Endothelial cell (in vitro differentiated cells): Measurements from ENCODE around the gene RUFY3. TPM values are rescaled to one million over a fixed set of nuclear protein-coding genes. Genes with fewer than 3 reads are reported as not detected.

Experiments
- DNase-seq: peaks from one replicate; pipeline ENCODE4 v3.0.0; 2021; ENCODE audit warnings: low spot score
- H3K27ac Mint-ChIP-seq: one replicate; pipeline ENCODE4 v1.8.0; 2021; ENCODE audit warnings: mixed read lengths, inconsistent platforms; ENCODE audit not compliant: unreplicated experiment
- H3K27me3 Mint-ChIP-seq: one replicate; pipeline ENCODE4 v1.8.0; 2021; ENCODE audit warnings: mild to moderate bottlenecking, moderate library complexity, mixed read lengths, inconsistent platforms; ENCODE audit not compliant: unreplicated experiment
- H3K36me3 Mint-ChIP-seq: one replicate; pipeline ENCODE4 v1.8.0; 2021; ENCODE audit warnings: mild to moderate bottlenecking, low read depth, mixed read lengths, inconsistent platforms; ENCODE audit not compliant: unreplicated experiment
- H3K4me1 Mint-ChIP-seq: one replicate; pipeline ENCODE4 v1.8.0; 2021; ENCODE audit warnings: mild to moderate bottlenecking, mixed read lengths, inconsistent platforms; ENCODE audit not compliant: unreplicated experiment
- H3K4me3 Mint-ChIP-seq: one replicate; pipeline ENCODE4 v1.8.0; 2021; ENCODE audit warnings: mild to moderate bottlenecking, mixed read lengths, inconsistent platforms; ENCODE audit not compliant: unreplicated experiment
- H3K9me3 Mint-ChIP-seq: one replicate; pipeline ENCODE4 v1.8.0; 2021; ENCODE audit warnings: mixed read lengths, inconsistent platforms; ENCODE audit not compliant: unreplicated experiment
- total RNA-seq: library from RNA; stranded (reverse); fragmentation: NEBNext Ultra II Directional; extraction: Animal tissue kit (Norgen Biotek cat#: 25700); gene quantifications from one replicate; pipeline ENCODE4 v1.2.1, GENCODE V29; 2021; ENCODE audit not compliant: unreplicated experiment
- TF ChIP-seq, protein P1 (sequence below): fragments of 200-600 bp; sonication (generic); IDR thresholded peaks from one replicate; pipeline ENCODE4 v1.5.0; 2021; ENCODE audit warnings: antibody characterized with exemption; ENCODE audit not compliant: unreplicated experiment

RUFY3 gene
- total RNA-seq, 1 donor from 2014 or later: 72.6 TPM

DNA sequence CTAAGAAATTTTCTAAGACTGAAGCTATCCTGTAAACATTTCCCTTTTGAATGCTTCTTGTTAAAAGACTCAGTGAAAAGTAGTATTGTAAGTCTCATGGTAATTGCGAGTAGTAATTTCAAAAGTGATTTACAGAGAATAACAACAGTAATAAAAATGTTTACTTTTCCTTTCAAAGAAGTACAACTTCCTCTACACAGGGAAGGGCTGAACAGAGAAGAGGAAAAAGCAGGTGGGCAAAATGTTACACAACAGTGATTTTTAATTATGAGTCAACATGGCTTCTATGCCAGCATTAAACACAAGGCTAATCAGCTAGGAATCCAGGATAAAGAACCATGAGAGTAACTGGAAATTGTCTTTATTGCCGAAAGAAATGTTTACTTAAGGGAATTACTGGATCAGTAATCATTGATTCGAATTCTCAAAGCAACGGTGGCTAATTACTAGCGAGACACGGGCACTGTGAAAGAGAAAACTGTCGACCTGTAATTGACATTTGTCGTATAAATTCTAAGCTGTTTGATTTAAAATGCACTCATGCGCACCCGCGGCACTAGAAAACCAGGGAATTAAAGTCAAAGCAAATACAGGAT is 18.0 kb upstream of the RUFY3 start:
- Mint-ChIP-seq H3K27ac (peak overlapping the region; percentile 91), H3K4me3 (peak overlapping the region; percentile 94), H3K4me1 (peaks cover 19% of the 10 kb centered on the region), H3K9me3 (no peaks in the 10 kb centered on the region), H3K27me3 (peaks cover 10% of the 10 kb centered on the region), H3K36me3 (peaks cover 6% of the 10 kb centered on the region)
- TF ChIP-seq, protein P1, sequence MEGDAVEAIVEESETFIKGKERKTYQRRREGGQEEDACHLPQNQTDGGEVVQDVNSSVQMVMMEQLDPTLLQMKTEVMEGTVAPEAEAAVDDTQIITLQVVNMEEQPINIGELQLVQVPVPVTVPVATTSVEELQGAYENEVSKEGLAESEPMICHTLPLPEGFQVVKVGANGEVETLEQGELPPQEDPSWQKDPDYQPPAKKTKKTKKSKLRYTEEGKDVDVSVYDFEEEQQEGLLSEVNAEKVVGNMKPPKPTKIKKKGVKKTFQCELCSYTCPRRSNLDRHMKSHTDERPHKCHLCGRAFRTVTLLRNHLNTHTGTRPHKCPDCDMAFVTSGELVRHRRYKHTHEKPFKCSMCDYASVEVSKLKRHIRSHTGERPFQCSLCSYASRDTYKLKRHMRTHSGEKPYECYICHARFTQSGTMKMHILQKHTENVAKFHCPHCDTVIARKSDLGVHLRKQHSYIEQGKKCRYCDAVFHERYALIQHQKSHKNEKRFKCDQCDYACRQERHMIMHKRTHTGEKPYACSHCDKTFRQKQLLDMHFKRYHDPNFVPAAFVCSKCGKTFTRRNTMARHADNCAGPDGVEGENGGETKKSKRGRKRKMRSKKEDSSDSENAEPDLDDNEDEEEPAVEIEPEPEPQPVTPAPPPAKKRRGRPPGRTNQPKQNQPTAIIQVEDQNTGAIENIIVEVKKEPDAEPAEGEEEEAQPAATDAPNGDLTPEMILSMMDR: no peak
- no peak for DNase-seq

- Mint-ChIP-seq H3K4me1 (peaks cover 20% of the 10 kb centered on the region), H3K27me3 (peaks cover 10% of the 10 kb centered on the region), H3K9me3 (no peaks in the 10 kb centered on the region), H3K27ac (peak overlapping the region; percentile 91), H3K36me3 (peaks cover 6% of the 10 kb centered on the region), H3K4me3 (peak overlapping the region; percentile 94)
- TF ChIP-seq, protein P1: peak; percentile 28
- peak; percentile 88 for DNase-seq
Measured at GRCh38 chr4:70704215-70704930, 17.4 kb upstream of the RUFY3 start.

DNA sequence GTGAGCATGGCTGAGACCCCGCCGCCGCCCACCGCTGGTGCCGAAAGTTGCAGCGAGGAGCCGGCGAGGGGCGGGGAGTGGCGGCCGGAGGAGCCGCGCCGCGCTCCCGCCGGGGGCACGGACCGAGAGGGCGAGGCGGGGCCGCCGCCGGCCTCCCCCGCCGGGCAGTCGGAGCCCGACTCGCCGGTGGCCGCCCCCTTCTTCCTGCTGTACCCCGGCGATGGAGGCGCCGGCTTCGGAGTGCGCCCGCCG is 16.9 kb upstream of the RUFY3 start:
- TF ChIP-seq, protein P1: no peak
- Mint-ChIP-seq H3K27me3 (peaks cover 10% of the 10 kb centered on the region), H3K4me3 (no peak overlapping the region), H3K9me3 (no peaks in the 10 kb centered on the region), H3K36me3 (peaks cover 6% of the 10 kb centered on the region), H3K4me1 (peaks cover 24% of the 10 kb centered on the region), H3K27ac (no peak overlapping the region)
- no peak for DNase-seq

GRCh38 chr4:70705183-70706043 is 16.4 kb upstream of the RUFY3 start:
- TF ChIP-seq, protein P1: no peak
- peak; percentile 58 for DNase-seq
- peaks cover 10% of the 10 kb centered on the region for H3K27me3 Mint-ChIP-seq
- peaks cover 6% of the 10 kb centered on the region for H3K36me3 Mint-ChIP-seq
- H3K4me1 Mint-ChIP-seq: peaks cover 24% of the 10 kb centered on the region
- H3K4me3 Mint-ChIP-seq: peak overlapping the region; percentile 92
- peak overlapping the region; percentile 20 for H3K27ac Mint-ChIP-seq
- no peaks in the 10 kb centered on the region for H3K9me3 Mint-ChIP-seq
